Fibroblast of lung (primary cell): ENCODE results near the gene RAPGEF3.

Source experiments
- CTCF ChIP-seq, 2 donors: IDR thresholded peaks in 1 of 2; conservative IDR thresholded peaks in 1 of 2; 1 replicate in 1 of 2; 2 replicates in 1 of 2; pipeline ENCODE4 v1.5.1; 2011 to 2012; ENCODE audit warnings: low read length in 2 of 2, control low read depth in 1 of 2, inconsistent platforms in 1 of 2, low read depth in 1 of 2, mild to moderate bottlenecking in 1 of 2
- EZH2 ChIP-seq: IDR thresholded peaks from 2 replicates; pipeline ENCODE4 v1.5.1; 2012; ENCODE audit warnings: low read length, control low read depth, mild to moderate bottlenecking; ENCODE audit errors: missing control alignments

- no peak for TF ChIP-seq CTCF (conservative IDR thresholded peaks at IDR 0.05 in 1 of 2, IDR thresholded peaks at IDR 0.05 in 1 of 2; ENCODE audit: low read depth in 1 of 2, low read length in 2 of 2)
- no peak for TF ChIP-seq EZH2
Measured at GRCh38 chr12:47762850-47763465, 4.3 kb upstream of the RAPGEF3 start.
